Fibroblast of skin of right biceps (primary cell): ENCODE measurements around the gene CARD10.
A peak's percentile ranks its signal among the peaks of the same experiment; 100 is the strongest.

Source experiments
- DNase-seq: peaks from one replicate; pipeline ENCODE4 v3.0.0-alpha.2; 2013

The CARD10 gene

GRCh38 chr22:37525073-37525745 is 6.0 kb upstream of the CARD10 start:
- peak; percentile 90 for DNase-seq

- DNase-seq = no peak
Measured at GRCh38 chr22:37522482-37522881, 3.3 kb upstream of the CARD10 start.

GRCh38 chr22:37521236-37521739 is 2.1 kb upstream of the CARD10 start:
- DNase-seq = no peak

GRCh38 chr22:37520776-37521191 is 1.6 kb upstream of the CARD10 start:
- no peak for DNase-seq

- no peak for DNase-seq
Measured at GRCh38 chr22:37518509-37519267, 527 bp downstream of the CARD10 start.

GRCh38 chr22:37517826-37518450 is 1.3 kb downstream of the CARD10 start:
- no peak for DNase-seq

- DNase-seq = no peak
Measured at GRCh38 chr22:37516456-37516855, 2.8 kb downstream of the CARD10 start.

GRCh38 chr22:37515901-37516300 is 3.3 kb downstream of the CARD10 start:
- DNase-seq = no peak

GRCh38 chr22:37514526-37515051 is 4.6 kb downstream of the CARD10 start:
- DNase-seq = no peak

- no peak for DNase-seq
Measured at GRCh38 chr22:37511395-37512104, 7.7 kb downstream of the CARD10 start.

- no peak for DNase-seq
Measured at GRCh38 chr22:37510091-37510490, 9.1 kb downstream of the CARD10 start.

- DNase-seq = no peak
Measured at GRCh38 chr22:37509059-37509860, 10.0 kb downstream of the CARD10 start.

- no peak for DNase-seq
Measured at GRCh38 chr22:37508431-37508992, 10.7 kb downstream of the CARD10 start.

- no peak for DNase-seq
Measured at GRCh38 chr22:37507731-37508130, 11.5 kb downstream of the CARD10 start.

GRCh38 chr22:37505989-37506388 is 13.2 kb downstream of the CARD10 start:
- no peak for DNase-seq

- no peak for DNase-seq
Measured at GRCh38 chr22:37505565-37505964, 13.7 kb downstream of the CARD10 start.

- DNase-seq = no peak
Measured at GRCh38 chr22:37504964-37505363, 14.3 kb downstream of the CARD10 start.

- DNase-seq = no peak
Measured at GRCh38 chr22:37503850-37504249, 15.4 kb downstream of the CARD10 start.

- no peak for DNase-seq
Measured at GRCh38 chr22:37503183-37503683, 16.0 kb downstream of the CARD10 start.

GRCh38 chr22:37502342-37503182 is 16.7 kb downstream of the CARD10 start:
- no peak for DNase-seq
